Esophagus squamous epithelium (tissue), 5 donors: ENCODE data around the gene MAGI1. TPM values are rescaled to one million over a fixed set of nuclear protein-coding genes. Genes with fewer than 3 reads are reported as not detected.
"Not testable (repeated sequence)": the region's sequence is repeated elsewhere in the genome, so short reads cannot be mapped to it uniquely, and the experiment has no call there.

Experiments used
- DNase-seq: peaks from one replicate; lab custom pipeline; 2025; lab: John Stamatoyannopoulos, UW
- H3K27ac ChIP-seq, 4 donors: fragments of 200-600 bp; sonication (generic); one replicate each; pipeline ENCODE4 v1.5.1; 2016 to 2019; ENCODE audit warnings: mild to moderate bottlenecking in 1 of 4
- H3K27me3 ChIP-seq, 4 donors: fragments of 200-600 bp; sonication (generic); 1 replicate in 3 of 4; 2 replicates in 1 of 4; pipeline versions ENCODE4 v1.5.1 to v1.6.0; 2017 to 2021; ENCODE audit warnings: antibody characterized with exemption in 1 of 4
- H3K36me3 ChIP-seq, 3 donors: fragments of 200-600 bp; sonication (generic); one replicate each; pipeline ENCODE4 v1.5.1; 2016 to 2019
- H3K4me1 ChIP-seq, 3 donors: fragments of 200-600 bp; sonication (generic); one replicate each; pipeline ENCODE4 v1.5.1; 2017 to 2019
- H3K4me3 ChIP-seq, 4 donors: fragments of 200-600 bp; sonication (generic); 1 replicate in 3 of 4; 2 replicates in 1 of 4; pipeline ENCODE4 v1.5.1; 2016 to 2019; ENCODE audit warnings: mild to moderate bottlenecking in 2 of 4, moderate library complexity in 1 of 4
- H3K9me3 ChIP-seq, 3 donors: fragments of 200-600 bp; sonication (generic); one replicate each; pipeline ENCODE4 v1.5.1; 2016 to 2019
- POLR2A ChIP-seq, 4 donors: fragments of 450-650 bp; IDR thresholded peaks; one replicate each; pipeline ENCODE4 v1.6.1; 2017; ENCODE audit warnings: antibody characterized with exemption in 4 of 4, mild to moderate bottlenecking in 4 of 4, moderate library complexity in 3 of 4
- WGBS, 2 donors: methylation state at CpG; one replicate each; pipeline ENCODE4 v1.1.5; 2018; 5-methylcytosine and 5-hydroxymethylcytosine counted together
- intact Hi-C: fragments of 100-400 bp; cut with DNase I; formaldehyde crosslinking; loops from one replicate; pipeline ENCODE4 v1.15.0; 2022
- total RNA-seq, 4 donors: library from RNA; depleted of rRNA; stranded (reverse); fragments of >200 nt; gene quantifications; one replicate each; pipeline ENCODE4 v1.1.0, GENCODE V29; 2016
- TF ChIP-seq, protein P1 (sequence below), 6 experiments: fragments of 450-650 bp in 4 of 6; fragments of 200-600 bp in 2 of 6; sonication (generic) in 2 of 6; IDR thresholded peaks; one replicate each; pipeline ENCODE4 v1.5.1; 2016 to 2019; ENCODE audit warnings: antibody characterized with exemption in 6 of 6, mild to moderate bottlenecking in 4 of 6, moderate library complexity in 4 of 6
- donor health status: DM: yes; HTN: yes; CAD: no.

MAGI1 gene
- total RNA-seq, 4 donors from 2014 or later: 12.0 to 28.2 (median 21.1) TPM

DNA sequence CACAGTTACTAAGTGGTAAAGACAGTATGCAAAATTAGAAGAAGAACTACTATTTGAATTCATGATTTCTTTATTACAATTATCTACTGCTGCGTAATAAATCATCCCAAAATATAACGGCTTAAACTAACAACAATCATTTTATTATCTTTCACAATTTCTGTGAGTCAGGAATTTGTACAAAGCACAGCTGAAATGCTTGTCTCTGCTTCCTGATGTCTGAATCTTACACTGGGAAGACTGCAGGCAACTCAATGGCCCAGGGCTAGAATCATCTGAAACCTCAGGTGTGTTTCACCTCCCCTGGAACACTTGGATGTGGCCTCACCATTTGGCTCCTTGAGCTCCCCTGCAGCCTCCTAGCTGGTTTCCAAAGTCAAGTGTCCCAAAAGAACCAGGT, 145.1 kb downstream of the MAGI1 start:
- TF ChIP-seq, protein P1, sequence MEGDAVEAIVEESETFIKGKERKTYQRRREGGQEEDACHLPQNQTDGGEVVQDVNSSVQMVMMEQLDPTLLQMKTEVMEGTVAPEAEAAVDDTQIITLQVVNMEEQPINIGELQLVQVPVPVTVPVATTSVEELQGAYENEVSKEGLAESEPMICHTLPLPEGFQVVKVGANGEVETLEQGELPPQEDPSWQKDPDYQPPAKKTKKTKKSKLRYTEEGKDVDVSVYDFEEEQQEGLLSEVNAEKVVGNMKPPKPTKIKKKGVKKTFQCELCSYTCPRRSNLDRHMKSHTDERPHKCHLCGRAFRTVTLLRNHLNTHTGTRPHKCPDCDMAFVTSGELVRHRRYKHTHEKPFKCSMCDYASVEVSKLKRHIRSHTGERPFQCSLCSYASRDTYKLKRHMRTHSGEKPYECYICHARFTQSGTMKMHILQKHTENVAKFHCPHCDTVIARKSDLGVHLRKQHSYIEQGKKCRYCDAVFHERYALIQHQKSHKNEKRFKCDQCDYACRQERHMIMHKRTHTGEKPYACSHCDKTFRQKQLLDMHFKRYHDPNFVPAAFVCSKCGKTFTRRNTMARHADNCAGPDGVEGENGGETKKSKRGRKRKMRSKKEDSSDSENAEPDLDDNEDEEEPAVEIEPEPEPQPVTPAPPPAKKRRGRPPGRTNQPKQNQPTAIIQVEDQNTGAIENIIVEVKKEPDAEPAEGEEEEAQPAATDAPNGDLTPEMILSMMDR (IDR thresholded peaks at IDR 0.05): no peak
- no peak for TF ChIP-seq POLR2A (IDR thresholded peaks at IDR 0.05)
- no peak for DNase-seq
- no peak overlapping the region for H3K4me3 ChIP-seq
- H3K27me3 ChIP-seq: no peaks in the 10 kb centered on the region
- intact Hi-C loops: no loop called here
- 40 to 41% methylated on average over 2 of the region's 2 CpGs for WGBS, 2 donors
- no peaks in the 10 kb centered on the region for H3K9me3 ChIP-seq
- H3K4me1 ChIP-seq: peaks cover 5 to 19% (median 6%) of the 10 kb centered on the region in 3 donors
- H3K36me3 ChIP-seq: no peaks in the 10 kb centered on the region
- H3K27ac ChIP-seq: no peak overlapping the region

DNA sequence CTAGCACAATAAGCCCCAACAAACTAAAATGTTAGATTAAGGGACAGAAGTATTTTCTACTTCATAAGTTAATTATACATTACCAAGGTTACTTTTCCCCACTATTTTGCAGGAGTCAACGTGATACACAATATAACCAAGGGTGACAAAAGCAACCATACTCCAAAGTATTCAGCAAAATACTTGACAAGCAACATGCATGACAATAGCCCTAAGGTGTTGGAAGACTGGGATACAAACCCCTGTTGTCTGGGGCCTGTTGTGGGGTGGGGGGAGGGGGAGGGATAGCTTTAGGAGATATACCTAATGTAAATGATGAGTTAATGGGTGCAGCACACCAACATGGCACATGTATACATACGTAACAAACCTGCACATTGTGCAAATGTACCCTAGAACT, 147.2 kb downstream of the MAGI1 start:
- H3K27ac ChIP-seq, DNase-seq, H3K36me3 ChIP-seq, intact Hi-C loops, H3K27me3 ChIP-seq, H3K9me3 ChIP-seq, H3K4me3 ChIP-seq: not testable (repeated sequence)
- H3K4me1 ChIP-seq: peaks cover 5 to 20% (median 6%) of the 10 kb centered on the region in 3 donors
- WGBS, 2 donors: 79 to 89% methylated on average over 2 of the region's 2 CpGs

DNA sequence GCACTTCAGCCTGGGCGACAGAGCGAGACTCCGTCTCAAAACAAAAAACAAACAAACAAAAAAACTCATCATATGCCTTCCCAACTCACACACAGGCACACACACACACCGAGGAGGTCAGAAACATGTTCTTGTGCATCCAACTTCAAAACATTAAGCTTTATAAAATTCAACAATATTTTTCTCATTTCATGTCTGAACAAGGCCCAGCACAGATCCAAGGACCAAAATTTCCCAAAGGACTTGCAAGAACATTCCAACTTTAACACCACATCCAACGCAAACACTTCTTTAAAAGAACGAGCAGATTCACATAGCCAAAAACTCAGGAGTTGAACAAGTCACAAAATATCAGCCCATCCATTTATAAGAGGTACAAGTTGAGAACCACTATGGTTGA, 148.4 kb downstream of the MAGI1 start:
- intact Hi-C loops: no loop called here
- no peaks in the 10 kb centered on the region for H3K27me3 ChIP-seq
- H3K27ac ChIP-seq: no peak overlapping the region
- no peak overlapping the region for H3K4me3 ChIP-seq
- H3K36me3 ChIP-seq: no peaks in the 10 kb centered on the region
- no peaks in the 10 kb centered on the region for H3K9me3 ChIP-seq
- 65 to 67% methylated on average over 5 to 6 of the region's 6 CpGs for WGBS, 2 donors
- TF ChIP-seq, protein P1 (IDR thresholded peaks at IDR 0.05): no peak
- TF ChIP-seq POLR2A (IDR thresholded peaks at IDR 0.05): no peak
- no peak for DNase-seq
- peaks cover 5 to 20% (median 6%) of the 10 kb centered on the region in 3 donors for H3K4me1 ChIP-seq

DNA sequence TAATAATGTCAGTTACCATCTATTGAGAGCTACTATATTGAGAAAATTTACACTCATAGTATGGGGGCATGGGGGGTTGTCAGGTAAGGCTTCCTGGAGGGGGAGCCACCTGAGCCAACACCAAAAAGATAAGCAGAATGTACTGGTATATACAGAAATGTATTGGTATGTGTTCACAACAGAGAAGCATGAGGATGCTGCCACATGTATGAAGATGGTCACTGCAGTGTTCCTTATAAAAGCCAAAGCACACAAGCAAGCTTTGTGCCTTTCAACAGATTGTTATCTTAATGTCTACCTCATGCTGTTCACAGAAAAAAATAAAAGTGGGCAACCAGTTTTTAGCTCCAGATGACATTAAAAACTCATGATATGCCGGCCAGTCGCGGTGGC, 149.0 kb downstream of the MAGI1 start:
- Histone ChIP-seq H3K27me3 (no peaks in the 10 kb centered on the region), H3K9me3 (no peaks in the 10 kb centered on the region), H3K4me1 (peaks cover 5 to 16% (median 6%) of the 10 kb centered on the region in 3 donors), H3K4me3 (no peak overlapping the region), H3K27ac (peak overlapping the region in 1 of 4 donors; percentile 47), H3K36me3 (no peaks in the 10 kb centered on the region)
- TF ChIP-seq, protein P1 (IDR thresholded peaks at IDR 0.05): no peak
- TF ChIP-seq POLR2A (IDR thresholded peaks at IDR 0.05): no peak
- intact Hi-C loops: no loop called here
- no peak for DNase-seq
- 90 to 94% methylated on average over 3 of the region's 3 CpGs for WGBS, 2 donors

DNA sequence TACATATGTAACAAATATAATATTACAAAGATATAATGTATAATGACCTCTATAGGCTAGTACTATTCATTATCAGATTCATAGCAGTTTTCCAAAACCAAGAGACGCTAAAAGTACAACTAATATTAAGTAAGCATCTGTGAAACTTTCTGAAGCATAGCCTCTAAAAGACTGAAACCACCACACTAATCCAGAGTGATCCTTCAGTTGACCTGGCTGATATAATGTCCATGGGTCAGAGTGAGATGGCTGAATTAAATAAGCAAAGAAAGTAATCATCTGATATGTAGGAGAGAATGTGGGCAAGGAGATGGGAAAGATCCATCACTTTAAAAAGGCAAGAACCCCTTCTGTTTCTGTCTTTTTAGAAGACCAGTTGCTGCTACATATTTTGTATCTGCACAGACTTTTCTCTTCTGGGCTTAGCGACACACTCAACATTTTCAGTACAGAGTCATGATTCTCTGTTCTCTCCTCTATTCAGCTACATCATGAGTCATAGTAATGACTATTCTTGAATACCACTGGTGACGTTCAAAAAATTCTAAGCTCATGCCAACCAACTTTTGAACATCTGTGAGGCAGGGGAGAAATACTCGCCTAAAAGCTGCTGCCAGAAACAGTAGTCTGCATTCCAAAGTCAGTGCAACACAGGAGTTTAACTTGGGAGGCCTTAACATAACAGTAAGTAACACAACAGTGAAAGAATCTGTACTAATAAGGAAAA, 149.6 kb downstream of the MAGI1 start:
- no peaks in the 10 kb centered on the region for H3K27me3 ChIP-seq
- DNase-seq: no peak
- 35 to 43% methylated on average over 4 of the region's 4 CpGs for WGBS, 2 donors
- peaks cover 5 to 15% (median 6%) of the 10 kb centered on the region in 3 donors for H3K4me1 ChIP-seq
- intact Hi-C loops: no loop called here
- peak overlapping the region in 2 of 4 donors; percentile 46 to 47 for H3K27ac ChIP-seq
- no peaks in the 10 kb centered on the region for H3K9me3 ChIP-seq
- no peaks in the 10 kb centered on the region for H3K36me3 ChIP-seq
- TF ChIP-seq, protein P1 (IDR thresholded peaks at IDR 0.05): no peak
- TF ChIP-seq POLR2A (IDR thresholded peaks at IDR 0.05): no peak
- no peak overlapping the region for H3K4me3 ChIP-seq
